Left lung (tissue), 10 donors: ENCODE data around the gene MRPL44. TPM values are rescaled to one million over a fixed set of nuclear protein-coding genes. Genes with fewer than 3 reads are reported as not detected.

Source experiments
- ATAC-seq: fragments of 200-7000 bp; cut with Tn5 transposase; one replicate; pipeline ENCODE4 v1.9.1; 2020; ENCODE audit warnings: moderate library complexity
- DNase-seq, 4 donors: peaks; one replicate each; pipeline ENCODE4 v3.0.0-alpha.2; 2013 to 2020
- H3K27ac ChIP-seq, 2 donors: fragments of 200-600 bp; sonication (generic) in 1 of 2; one replicate each; pipeline versions ENCODE4 v1.5.0 to v1.8.0; 2020 to 2021
- H3K27me3 ChIP-seq, 2 donors: fragments of 200-600 bp; sonication (generic) in 1 of 2; one replicate each; pipeline versions ENCODE4 v1.5.0 to v1.8.0; 2020 to 2021
- H3K36me3 ChIP-seq, 2 donors: fragments of 200-600 bp; sonication (generic) in 1 of 2; one replicate each; pipeline versions ENCODE4 v1.5.0 to v1.8.0; 2020 to 2021
- H3K4me1 ChIP-seq, 2 donors: fragments of 200-600 bp; one replicate each; pipeline ENCODE4 v1.8.0; 2021
- H3K4me3 ChIP-seq, 2 donors: fragments of 200-600 bp; sonication (generic) in 1 of 2; one replicate each; pipeline versions ENCODE4 v1.5.0 to v1.8.0; 2020 to 2021; ENCODE audit warnings: mild to moderate bottlenecking in 1 of 2
- H3K9me3 ChIP-seq, 2 donors: fragments of 200-600 bp; sonication (generic) in 1 of 2; one replicate each; pipeline versions ENCODE4 v1.5.0 to v1.8.0; 2020 to 2021
- intact Hi-C, 2 donors: fragments of 100-400 bp; cut with DNase I; formaldehyde crosslinking; loops; one replicate each; pipeline versions ENCODE4 v1.11.2 to v1.14.2; 2022
- polyA plus RNA-seq, 6 donors: library from polyadenylated mRNA; unstranded; fragments of 120-200 nt; gene quantifications; one replicate each; pipeline ENCODE4 v1.2.1, GENCODE V29; 2013; ENCODE audit not compliant: insufficient read length in 6 of 6
- total RNA-seq, 2 donors: library from RNA; stranded (reverse); fragmentation: NEBNext Ultra II Directional; extraction: Animal tissue kit (Norgen Biotek cat#: 25700); gene quantifications; one replicate each; pipeline ENCODE4 v1.2.1, GENCODE V29; 2021
- TF ChIP-seq, protein P1 (sequence below), 2 donors: fragments of 200-600 bp; sonication (generic) in 1 of 2; IDR thresholded peaks; one replicate each; pipeline versions ENCODE4 v1.5.0 to v1.8.0; 2021; ENCODE audit warnings: antibody characterized with exemption in 2 of 2
- donor health status: DM: no; HTN: yes; CAD: no.
- donor health status: DM: no; HTN: no; CAD: no.

Gene MRPL44
- total and polyA plus RNA-seq, 8 donors: 23.1 to 26.8 (median 25.6) TPM

DNA sequence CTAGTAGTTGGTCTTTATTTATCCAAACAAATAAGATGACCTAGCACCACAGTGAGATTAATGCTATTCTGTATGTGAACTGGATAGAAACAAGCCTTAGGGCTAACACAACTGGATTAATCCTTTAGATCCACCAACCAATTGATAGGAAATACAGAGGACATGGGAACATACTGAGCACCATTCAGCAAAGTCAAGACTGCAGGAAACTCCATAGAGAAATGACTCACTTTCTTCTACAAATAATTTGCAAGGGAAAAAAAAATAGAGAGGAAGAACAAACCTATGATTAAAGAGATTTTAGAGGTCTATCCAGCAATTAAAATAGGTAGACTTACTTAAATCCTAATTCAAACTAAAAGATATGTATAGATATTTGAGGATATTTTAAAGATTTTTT is 36.1 kb upstream of the MRPL44 start:
- Histone ChIP-seq H3K4me3 (no peak overlapping the region), H3K9me3 (no peaks in the 10 kb centered on the region), H3K27me3 (no peaks in the 10 kb centered on the region), H3K4me1 (peaks cover 0 to 50% of the 10 kb centered on the region in 2 donors), H3K27ac (no peak overlapping the region), H3K36me3 (peaks cover 0 to 13% of the 10 kb centered on the region in 2 donors)
- no peak for DNase-seq
- intact Hi-C loops: no loop called here
- TF ChIP-seq, protein P1, sequence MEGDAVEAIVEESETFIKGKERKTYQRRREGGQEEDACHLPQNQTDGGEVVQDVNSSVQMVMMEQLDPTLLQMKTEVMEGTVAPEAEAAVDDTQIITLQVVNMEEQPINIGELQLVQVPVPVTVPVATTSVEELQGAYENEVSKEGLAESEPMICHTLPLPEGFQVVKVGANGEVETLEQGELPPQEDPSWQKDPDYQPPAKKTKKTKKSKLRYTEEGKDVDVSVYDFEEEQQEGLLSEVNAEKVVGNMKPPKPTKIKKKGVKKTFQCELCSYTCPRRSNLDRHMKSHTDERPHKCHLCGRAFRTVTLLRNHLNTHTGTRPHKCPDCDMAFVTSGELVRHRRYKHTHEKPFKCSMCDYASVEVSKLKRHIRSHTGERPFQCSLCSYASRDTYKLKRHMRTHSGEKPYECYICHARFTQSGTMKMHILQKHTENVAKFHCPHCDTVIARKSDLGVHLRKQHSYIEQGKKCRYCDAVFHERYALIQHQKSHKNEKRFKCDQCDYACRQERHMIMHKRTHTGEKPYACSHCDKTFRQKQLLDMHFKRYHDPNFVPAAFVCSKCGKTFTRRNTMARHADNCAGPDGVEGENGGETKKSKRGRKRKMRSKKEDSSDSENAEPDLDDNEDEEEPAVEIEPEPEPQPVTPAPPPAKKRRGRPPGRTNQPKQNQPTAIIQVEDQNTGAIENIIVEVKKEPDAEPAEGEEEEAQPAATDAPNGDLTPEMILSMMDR (IDR thresholded peaks at IDR 0.05): no peak
- ATAC-seq: no peak

GRCh38 chr2:223922308-223922707 is 35.0 kb upstream of the MRPL44 start:
- no peaks in the 10 kb centered on the region for H3K27me3 ChIP-seq
- peaks cover 0 to 2% of the 10 kb centered on the region in 2 donors for H3K36me3 ChIP-seq
- intact Hi-C loops: no loop called here
- peaks cover 0 to 6% of the 10 kb centered on the region in 2 donors for H3K9me3 ChIP-seq
- no peak overlapping the region for H3K27ac ChIP-seq
- no peak overlapping the region for H3K4me3 ChIP-seq
- TF ChIP-seq, protein P1 (IDR thresholded peaks at IDR 0.05): no peak
- H3K4me1 ChIP-seq: peaks cover 0 to 50% of the 10 kb centered on the region in 2 donors
- DNase-seq (no peak), ATAC-seq (no peak)

DNA sequence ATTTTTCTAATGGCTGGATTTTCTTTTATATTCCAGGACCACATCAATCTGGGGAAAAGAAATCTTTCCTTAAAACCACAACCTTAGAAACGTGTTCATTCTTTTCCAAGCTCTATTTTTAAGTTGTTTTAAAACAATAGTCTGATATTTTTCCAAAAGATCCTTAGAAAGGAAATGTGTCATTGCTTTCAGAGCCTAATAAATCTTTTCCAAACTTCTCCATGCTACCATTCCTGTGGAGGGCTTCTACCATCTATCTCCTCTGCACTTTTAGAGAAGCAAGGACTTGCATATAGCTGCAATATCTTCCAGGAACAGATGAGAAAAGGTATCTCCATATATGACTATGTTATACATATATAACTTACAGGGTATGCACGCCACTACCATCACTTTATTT is 33.3 kb upstream of the MRPL44 start:
- H3K36me3 ChIP-seq: no peaks in the 10 kb centered on the region
- H3K27me3 ChIP-seq: no peaks in the 10 kb centered on the region
- H3K4me1 ChIP-seq: peaks cover 0 to 44% of the 10 kb centered on the region in 2 donors
- H3K9me3 ChIP-seq: peaks cover 0 to 6% of the 10 kb centered on the region in 2 donors
- DNase-seq (no peak), ATAC-seq (no peak)
- no peak overlapping the region for H3K4me3 ChIP-seq
- intact Hi-C loops: no loop called here
- no peak overlapping the region for H3K27ac ChIP-seq
- TF ChIP-seq, protein P1 (IDR thresholded peaks at IDR 0.05): no peak

GRCh38 chr2:223925106-223925505 is 32.2 kb upstream of the MRPL44 start:
- no peak for DNase-seq
- intact Hi-C loops: no loop called here
- H3K4me3 ChIP-seq: no peak overlapping the region
- no peak overlapping the region for H3K27ac ChIP-seq
- ATAC-seq: no peak
- peaks cover 0 to 6% of the 10 kb centered on the region in 2 donors for H3K9me3 ChIP-seq
- H3K27me3 ChIP-seq: no peaks in the 10 kb centered on the region
- no peaks in the 10 kb centered on the region for H3K36me3 ChIP-seq
- TF ChIP-seq, protein P1 (IDR thresholded peaks at IDR 0.05): no peak
- peaks cover 0 to 44% of the 10 kb centered on the region in 2 donors for H3K4me1 ChIP-seq

- intact Hi-C loops: no loop called here
- Histone ChIP-seq H3K27me3 (no peaks in the 10 kb centered on the region), H3K27ac (no peak overlapping the region), H3K4me3 (no peak overlapping the region), H3K4me1 (peaks cover 9 to 48% of the 10 kb centered on the region in 2 donors), H3K36me3 (no peaks in the 10 kb centered on the region), H3K9me3 (peaks cover 0 to 6% of the 10 kb centered on the region in 2 donors)
- DNase-seq: no peak
- ATAC-seq: peak; percentile 60
- TF ChIP-seq, protein P1 (IDR thresholded peaks at IDR 0.05): no peak
Observed at GRCh38 chr2:223928113-223929006, 28.9 kb upstream of the MRPL44 start.
